ENCODE measurements around the gene KRT39.

GRCh38 chr17:41013181-41013580, 46.4 kb upstream of the KRT39 start:
- TF ChIP-seq POLR2A (IDR thresholded peaks at IDR 0.05; ENCODE audit: control extremely low read depth in 1 of 2, low read depth in 2 of 2, low read length in 2 of 2) (no peak), GTF2F1 (IDR thresholded peaks at IDR 0.05; ENCODE audit: borderline replicate concordance, low read depth, low read length) (no peak)
